ENCODE results near the gene PIK3R3.

GRCh38 chr1:46110521-46110920, 21.9 kb downstream of the PIK3R3 start:
- TF ChIP-seq CTCF (IDR thresholded peaks at IDR 0.05) (no peak), POLR2AphosphoS5 (IDR thresholded peaks at IDR 0.05; ENCODE audit: low read depth, low read length) (no peak), SIN3A (IDR thresholded peaks at IDR 0.05; ENCODE audit: borderline replicate concordance, insufficient read depth, low read depth, low read length) (no peak), REST (IDR thresholded peaks at IDR 0.05; ENCODE audit: insufficient read depth in 1 of 2, low read depth in 2 of 2, low read length in 1 of 2) (no peak)

All from Panc1 (cell line).